SKM-1 (cell line): ENCODE results near the gene ZNF28.
"Not testable (repeated sequence)": the region's sequence is repeated elsewhere in the genome, so short reads cannot be mapped to it uniquely, and the experiment has no call there.

Experiments used
- DNase-seq: peaks from one replicate; lab custom pipeline; 2025; ENCODE audit not compliant: unreplicated experiment; lab: John Stamatoyannopoulos, UW

ZNF28 gene

DNA sequence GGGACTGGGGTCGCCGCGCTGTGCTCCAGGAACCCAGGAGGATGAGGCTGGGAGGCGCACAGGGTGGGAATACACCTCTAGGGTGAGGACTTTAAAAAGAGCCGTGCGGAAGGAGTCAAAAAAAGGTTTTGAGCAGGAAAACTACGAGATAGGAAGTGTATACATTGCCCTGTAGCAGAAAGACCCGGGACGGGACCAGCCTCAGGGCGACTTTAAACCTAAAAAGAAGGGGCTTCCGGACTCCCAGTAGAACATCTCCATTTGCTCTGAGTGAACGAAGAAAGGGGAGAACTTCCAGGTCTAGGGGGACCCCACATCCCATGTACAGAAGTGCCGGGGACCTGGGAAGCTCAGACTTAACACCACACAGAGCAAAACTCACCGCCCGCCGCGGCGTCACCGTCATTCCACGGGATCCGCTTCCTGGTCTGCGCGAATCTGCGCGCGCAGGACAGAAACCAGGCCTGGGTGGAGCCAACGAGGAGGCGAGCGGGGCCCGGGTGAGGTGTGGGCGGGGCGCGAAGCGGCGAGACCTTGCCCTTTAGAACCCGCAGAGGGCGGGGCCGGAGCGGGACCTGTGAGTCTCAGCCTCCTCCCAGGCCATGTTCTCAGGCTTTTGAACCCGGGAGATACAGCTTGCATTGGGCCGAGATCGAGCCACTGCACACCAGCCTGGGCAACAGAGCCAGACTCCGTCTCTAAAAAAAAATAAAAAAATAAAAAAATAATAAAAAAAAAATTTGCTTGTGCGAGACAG, at the start of gene ZNF28:
ZNF28 (minus strand) TSS at position 430 of the 757 bp plus-strand sequence. CDS start 3,675 bp downstream, outside the sequence.
- not testable (repeated sequence) for DNase-seq

DNA sequence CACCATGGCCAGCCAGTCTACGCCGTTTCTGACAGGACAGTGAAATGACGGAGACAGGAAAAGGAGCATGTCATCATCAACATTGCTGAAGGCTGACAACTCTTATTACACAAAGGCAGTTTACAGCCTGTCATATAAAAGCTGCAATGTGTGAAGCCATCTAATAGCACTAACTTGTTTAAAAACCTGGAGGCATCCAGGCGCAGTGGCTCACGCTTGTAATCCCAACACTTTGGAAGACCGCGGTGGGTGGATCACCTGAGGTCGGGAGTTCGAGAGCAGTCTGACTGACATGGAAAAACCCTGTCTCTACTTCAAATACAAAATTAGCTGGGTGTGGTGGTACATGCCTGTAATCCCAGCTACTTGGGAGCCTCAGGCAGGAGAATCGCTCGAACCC, 46.6 kb upstream of the ZNF28 start:
- DNase-seq, result not testable (repeated sequence)

DNA sequence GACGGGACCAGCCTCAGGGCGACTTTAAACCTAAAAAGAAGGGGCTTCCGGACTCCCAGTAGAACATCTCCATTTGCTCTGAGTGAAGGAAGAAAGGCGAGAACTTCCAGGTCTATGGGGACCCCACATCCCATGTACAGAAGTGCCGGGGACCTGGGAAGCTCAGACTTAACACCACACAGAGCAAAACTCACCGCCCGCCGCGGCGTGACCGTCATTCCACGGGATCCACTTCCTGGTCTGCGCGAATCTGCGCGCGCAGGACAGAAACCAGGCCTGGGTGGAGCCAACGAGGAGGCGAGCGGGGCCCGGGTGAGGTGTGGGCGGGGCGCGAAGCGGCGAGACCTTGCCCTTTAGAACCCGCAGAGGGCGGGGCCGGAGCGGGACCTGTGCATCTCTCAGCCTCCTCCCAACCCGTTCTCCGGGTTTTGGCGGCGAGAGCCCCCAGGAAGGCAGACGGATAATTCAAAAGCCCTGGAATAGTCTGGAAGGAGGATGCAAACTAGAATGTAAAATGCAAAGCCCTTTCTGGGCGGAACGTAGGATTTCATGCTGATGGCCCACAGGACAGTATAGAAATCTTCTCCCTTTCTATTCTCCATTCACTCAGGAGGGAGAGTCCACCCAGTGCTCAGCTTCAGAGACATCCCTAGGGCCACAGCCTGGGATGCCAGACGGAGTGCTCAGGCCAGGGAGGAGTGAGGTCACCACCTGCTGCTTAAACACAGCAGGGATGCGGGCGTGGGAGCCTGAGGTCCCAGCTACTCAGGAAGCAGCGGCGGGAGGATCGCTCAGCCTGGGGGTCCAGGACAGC, 36.2 kb upstream of the ZNF28 start, which contains the start of gene ZNF468:
ZNF468 (minus strand) TSS at position 242 of the 814 bp plus-strand sequence. CDS start 3,347 bp downstream, outside the sequence.
- DNase-seq, result not testable (repeated sequence)

DNA sequence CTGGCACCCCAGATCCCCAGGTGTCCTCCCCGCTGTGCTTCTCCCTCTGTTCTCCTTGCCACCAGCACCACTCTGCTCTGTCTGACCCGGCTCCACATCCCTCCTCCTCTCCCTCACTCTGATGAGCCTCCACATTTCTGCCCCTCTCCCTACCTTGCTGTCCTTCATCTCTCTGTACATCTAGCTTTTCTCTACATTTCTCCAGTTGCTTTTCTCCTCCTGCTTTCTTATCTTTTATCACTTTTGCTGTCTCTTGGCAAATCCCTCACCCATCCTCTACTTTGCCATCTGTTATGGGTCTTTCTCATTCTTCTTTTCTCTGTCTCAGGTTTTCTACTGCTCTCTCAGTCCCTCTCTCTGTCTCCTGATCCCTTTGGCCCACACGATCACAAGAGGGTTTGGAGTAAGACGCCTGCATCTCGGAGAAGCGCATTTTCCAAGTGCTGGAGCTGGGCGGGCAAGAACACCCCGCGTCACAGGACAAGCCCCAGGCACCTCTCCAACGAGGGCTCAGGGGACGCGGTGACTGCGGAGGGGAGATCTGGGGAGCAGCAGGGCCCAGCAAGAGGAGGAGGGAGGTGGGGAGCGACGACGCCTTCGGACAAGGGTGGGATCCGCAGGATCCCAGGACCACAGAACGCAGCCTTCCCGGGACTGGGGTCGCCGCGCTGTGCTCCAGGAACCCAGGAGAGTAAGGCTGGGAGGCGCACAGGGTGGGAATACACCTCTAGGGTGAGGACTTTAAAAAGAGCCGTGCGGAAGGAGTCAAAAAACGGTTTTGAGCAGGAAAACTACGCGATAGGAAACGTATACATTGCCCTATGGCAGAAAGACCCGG, 35.3 kb upstream of the ZNF28 start:
- DNase-seq, result not testable (repeated sequence)

DNA sequence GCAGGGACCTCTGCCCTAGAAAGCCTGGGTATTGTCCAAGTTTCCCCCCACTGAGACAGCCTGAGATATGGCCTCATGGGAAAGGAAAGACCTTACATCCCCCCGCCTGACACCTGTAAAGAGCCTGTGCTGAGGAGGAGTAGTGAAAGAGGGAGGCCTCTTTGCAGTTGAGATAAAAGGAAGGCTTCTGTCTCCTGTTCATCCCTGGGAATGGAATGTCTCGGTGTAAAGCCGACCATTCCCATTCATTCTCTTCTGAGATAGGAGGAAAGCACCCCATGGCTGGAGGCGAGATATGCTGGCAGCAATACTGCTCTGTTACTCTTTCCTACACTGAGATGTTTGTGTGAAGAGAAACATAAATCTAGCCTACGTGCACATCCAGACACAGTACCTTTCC, 25.9 kb upstream of the ZNF28 start:
- DNase-seq, result not testable (repeated sequence)

DNA sequence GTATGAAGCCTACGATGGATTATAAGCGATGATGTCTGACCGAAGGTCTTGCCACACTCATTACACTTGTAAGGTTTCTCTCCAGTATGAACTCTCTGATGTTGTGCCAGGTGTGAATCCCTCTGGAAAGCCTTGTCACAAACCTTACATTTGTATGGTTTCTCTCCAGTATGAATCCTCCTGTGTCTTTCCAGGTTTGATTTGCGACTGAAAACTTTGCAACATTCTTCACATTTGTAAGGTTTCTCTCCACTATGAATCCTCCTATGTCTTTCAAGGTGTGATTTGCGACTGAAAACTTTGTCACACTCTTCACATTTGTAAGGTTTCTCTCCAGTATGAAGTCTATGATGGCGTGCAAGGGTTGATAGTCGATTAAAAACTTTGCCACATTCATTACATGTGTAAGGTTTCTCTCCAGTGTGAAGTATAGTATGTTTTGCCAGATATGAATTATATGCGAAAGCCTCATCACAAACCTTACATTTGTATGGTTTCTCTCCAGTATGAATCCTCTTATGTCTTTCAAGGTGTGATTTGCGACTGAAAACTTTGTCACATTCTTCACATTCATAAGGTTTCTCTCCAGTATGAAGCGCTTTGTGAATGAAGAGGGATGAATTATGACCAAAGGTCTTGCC, 19.5 kb upstream of the ZNF28 start:
- DNase-seq, result not testable (repeated sequence)

DNA sequence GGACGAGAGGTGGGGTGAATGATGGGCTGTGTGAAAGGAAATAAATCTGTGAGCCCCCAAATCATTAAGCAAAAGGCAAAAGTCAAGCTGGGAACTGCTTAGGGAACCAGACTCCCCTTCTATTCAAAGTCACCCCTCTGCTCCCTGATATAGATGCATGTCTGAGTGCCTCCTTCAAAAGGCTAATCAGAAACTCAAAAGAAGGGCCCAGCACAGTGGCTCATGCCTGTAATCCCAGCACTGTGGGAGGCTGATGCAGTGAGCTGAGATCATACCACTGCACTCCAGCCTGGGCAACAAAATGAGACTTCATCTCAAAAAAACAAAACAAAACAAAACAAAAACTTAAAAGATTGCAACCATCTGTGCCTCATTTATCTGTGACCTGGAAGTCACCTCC, 12.9 kb upstream of the ZNF28 start:
- not testable (repeated sequence) for DNase-seq

DNA sequence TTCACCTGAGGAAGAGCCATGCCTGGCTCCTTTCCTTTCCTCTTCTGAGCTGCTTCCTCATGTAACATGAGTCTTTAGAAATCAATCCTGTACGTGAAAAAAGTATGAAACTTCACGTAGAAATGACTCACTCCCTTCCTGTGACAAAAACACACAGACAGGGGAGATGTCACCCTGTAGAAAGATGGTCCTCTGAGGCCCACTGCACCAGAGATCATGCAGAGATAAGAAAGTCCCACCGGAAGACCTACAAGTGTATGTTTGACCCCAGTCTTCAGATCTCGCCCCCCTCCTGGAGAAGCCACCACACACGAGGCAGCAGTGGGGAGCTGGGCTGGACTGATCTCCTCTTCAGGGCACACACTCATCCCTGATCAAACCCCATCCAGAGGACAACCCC, 12.1 kb upstream of the ZNF28 start:
- not testable (repeated sequence) for DNase-seq

DNA sequence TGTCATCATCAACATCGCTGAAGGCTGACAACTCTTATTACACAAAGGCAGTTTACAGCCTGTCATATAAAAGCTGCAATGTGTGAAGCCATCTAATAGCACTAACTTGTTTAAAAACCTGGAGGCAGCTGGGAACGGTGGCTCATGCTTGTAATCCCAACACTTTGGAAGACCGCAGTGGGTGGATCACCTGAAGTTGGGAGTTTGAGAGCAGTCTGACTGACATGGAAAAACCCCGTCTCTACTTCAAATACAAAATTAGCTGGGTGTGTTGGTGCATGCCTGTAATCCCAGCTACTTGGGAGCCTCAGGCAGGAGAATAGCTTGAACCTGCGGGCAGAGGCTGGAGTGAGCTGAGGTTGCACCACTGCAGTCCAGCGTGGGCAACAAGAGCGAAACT, 8.4 kb upstream of the ZNF28 start:
- DNase-seq, result not testable (repeated sequence)

DNA sequence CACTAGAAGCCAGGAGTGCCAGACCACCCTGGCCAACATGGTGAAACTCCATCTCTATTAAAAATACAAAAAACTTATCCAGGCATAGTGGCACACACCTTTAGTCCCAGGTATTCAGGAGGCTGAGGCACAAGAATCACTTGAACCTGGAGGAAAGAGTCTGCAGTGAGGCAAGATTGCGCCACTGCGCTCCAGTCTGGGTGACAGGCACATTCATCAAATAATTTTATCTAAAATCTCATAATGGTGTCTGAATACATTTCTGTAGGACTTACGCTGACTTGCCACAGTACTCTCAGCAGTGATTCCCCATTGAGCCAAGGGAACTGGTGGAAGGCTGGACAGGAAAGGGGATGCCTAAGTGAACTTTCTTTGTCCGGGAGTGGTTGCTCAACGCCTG, 4.3 kb upstream of the ZNF28 start:
- no peak for DNase-seq

DNA sequence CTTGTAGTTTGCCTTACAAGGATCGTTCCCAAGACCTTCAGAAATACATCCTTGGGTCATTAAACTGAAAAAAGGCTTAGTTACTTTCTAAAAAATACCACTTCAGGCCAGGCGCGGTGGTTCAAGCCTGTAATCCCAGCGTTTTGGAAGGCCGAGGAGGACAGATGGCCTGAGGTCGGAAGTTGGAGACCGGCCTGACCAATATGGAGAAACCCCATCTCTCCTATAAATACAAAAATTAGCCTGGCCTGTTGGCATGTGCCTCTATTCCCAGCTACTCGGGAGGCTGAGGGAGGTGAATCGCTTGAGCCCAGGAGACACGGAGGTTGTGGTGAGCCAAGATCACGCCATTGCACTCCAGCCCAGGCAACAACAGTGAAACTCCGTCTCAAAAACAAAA, 2.2 kb upstream of the ZNF28 start:
- no peak for DNase-seq

DNA sequence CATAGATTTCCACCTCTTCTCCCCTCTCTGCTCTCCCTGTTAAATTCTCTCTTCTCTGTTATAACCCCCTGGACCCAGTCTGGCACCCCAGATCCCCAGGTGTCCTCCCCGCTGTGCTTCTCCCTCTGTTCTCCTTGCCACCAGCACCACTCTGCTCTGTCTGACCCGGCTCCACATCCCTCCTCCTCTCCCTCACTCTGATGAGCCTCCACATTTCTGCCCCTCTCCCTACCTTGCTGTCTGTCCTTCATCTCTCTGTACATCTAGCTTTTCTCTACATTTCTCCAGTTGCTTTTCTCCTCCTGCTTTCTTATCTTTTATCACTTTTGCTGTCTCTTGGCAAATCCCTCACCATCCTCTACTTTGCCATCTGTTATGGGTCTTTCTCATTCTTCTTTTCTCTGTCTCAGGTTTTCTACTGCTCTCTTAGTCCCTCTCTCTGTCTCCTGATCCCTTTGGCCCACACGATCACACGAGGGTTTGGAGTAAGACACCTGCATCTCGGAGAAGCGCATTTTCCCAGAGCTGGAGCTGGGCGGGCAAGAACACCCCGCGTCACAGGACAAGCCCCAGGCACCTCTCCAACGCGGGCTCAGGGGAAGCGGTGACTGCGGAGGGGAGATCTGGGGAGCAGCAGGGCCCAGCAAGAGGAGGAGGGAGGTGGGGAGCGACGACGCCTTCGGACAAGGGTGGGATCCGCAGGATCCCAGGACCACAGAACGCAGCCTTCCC, 795 bp downstream of the ZNF28 start:
- not testable (repeated sequence) for DNase-seq

DNA sequence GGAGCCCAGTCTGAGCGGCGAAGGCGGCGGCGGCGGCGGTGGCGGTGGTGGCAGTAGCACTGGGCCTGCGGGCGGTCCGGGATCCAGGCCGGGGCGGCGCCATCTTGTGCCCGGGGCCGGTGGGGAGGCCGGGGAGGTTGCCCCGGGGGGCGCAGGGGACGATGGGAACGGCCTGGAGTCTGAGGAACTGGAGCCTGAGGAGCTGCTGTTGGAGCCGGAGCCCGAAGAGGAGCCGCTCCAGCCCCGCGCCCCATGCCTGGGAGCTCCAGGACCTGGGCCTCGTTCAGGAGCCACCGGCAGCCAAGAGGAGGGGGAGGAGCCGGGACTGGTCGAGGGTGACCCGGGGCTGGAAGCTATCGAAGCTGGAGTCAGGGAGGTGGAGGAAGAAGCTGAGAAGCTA, 11.6 kb downstream of the ZNF28 start:
- DNase-seq, result no peak

DNA sequence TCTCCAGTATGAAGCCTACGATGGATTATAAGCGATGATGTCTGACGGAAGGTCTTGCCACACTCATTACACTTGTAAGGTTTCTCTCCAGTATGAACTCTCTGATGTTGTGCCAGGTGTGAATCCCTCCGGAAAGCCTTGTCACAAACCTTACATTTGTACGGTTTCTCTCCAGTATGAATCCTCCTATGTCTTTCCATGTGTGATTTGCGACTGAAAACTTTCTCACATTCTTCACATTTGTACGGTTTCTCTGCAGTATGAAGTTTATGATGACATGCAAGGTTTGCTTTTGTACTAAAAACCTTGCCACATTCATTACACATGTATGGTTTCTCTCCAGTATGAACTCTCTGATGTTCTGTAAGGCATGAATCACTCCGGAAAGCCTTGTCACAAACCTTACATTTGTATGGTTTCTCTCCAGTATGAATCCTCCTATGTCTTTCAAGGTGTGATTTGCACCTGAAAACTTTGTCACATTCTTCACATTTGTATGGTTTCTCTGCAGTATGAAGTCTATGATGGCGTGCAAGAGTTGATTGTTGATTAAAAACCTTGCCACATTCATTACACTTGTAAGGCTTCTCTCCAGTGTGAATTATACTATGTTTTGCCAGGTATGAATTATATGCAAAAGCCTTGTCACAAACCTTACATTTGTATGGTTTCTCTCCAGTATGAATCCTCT, 21.3 kb downstream of the ZNF28 start:
- DNase-seq, result not testable (repeated sequence)

DNA sequence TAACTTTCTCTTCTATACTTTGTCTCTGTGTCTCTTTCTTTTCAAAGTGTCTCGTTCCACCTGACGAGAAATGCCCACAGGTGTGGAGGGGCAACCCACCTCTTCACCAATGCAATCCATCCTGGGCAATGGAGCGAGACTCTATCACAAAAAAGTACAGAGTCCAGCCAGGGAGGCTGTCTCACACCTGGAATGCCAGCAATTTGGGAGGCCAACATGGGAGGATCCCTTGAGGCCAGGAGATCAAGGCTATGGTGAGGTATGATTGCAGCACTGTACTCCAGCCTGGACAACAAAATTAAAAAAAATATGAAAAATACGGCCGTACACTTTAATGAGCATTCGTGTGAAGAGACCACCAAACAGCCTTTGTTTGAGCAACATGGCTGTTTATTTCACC, 32.0 kb downstream of the ZNF28 start:
- DNase-seq, result no peak

DNA sequence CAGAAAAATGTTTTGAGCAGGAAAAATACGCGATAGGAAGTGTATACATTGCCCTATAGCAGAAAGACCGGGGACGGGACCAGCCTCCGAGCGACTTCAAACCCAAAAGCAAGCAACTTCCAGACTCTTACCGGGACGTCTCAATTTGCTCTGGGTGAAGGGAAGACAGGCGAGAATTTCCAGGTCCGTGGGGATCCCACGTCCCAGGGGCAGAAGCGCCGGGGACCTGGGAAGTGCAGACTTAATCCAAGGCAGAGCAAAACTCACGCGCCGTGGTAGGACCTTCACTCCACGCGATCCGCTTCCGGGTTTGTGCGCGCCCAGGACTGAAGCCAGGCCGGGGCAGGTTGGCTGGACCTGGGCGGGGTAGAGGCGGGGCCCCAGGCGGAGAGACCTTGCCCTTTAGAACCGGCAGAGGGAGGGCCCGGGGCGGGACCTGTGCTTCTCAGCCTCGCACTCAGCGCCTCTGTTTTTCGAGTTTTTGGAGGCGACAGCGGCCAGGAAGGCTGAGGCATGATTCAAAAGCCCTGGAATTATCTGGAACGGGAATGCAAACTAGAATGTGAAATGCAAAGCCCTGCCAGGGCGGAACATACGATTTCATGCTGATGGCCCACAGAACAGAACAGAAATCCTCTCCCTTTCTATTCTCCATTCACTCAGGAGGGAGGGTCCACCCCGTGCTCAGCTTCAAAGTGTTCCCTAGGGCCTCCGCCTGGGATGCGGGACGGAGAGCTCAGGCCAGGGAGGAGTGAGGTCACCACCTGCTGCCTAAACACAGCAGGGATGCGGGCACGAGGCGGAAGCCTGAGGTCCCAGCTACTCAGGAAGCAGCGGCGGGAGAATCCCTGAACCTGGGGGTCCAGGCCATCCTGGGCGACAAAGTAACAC, 34.7 kb downstream of the ZNF28 start, which contains the start of gene ZNF600:
ZNF600 (minus strand) TSS at position 328 of the 891 bp plus-strand sequence. CDS start 7,903 bp downstream, outside the sequence.
- not testable (repeated sequence) for DNase-seq

DNA sequence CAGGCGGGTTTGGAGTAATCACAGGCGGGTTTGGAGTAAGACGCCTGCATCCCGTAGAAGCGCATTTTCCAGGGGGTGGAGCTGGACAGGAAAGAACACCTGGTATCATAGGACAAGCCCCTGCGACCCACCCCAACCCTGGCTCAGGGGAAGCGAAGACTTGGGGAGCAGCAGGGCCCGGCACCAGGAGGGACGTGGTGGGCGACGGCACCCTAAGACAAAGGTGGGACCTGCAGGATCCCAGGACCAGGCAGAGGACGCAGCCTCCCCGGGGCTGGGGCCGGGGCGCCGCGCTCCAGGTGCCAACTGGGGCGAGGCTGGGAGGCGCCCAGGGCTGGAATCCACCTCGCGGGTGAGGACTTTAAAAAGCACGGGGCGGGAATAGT, 35.4 kb downstream of the ZNF28 start:
- no peak for DNase-seq

DNA sequence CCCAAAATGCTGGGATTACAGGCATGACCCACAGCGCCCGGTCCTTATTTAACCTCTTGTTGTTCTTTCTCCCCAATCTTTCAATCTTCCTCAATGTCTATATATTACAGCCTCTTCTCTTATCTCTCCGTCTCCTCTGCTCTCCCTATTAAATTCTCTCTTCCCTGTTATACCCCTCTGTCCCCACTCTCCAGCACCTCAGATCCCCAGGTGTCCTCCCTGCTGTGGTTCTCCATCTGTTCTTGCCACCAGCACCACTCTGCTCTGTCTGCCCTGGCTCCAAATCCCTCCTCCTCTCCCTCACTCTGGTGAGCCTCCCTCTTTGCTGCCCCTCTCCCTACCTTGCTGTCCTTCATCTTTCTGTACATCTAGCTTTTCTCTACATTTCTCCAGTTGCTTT, 35.9 kb downstream of the ZNF28 start:
- DNase-seq, result no peak
